Breast epithelium (tissue), 3 donors: ENCODE measurements around the gene JCHAIN.

ENCODE experiments used
- CTCF ChIP-seq, 3 donors: fragments of 450-650 bp; IDR thresholded peaks; one replicate each; pipeline ENCODE4 v1.5.1; 2016 to 2017; ENCODE audit warnings: antibody characterized with exemption in 3 of 3, mild to moderate bottlenecking in 3 of 3, moderate library complexity in 3 of 3
- POLR2A ChIP-seq: fragments of 450-650 bp; IDR thresholded peaks from one replicate; pipeline ENCODE4 v1.6.1; 2016; ENCODE audit warnings: antibody characterized with exemption, mild to moderate bottlenecking, moderate library complexity
- POLR2AphosphoS5 ChIP-seq, 3 donors: sonication (generic); formaldehyde crosslinking; IDR thresholded peaks; one replicate each; pipeline ENCODE4 v1.6.1; 2017; ENCODE audit warnings: antibody characterized with exemption in 3 of 3

GRCh38 chr4:70687821-70688794 lies 21.8 kb upstream of the JCHAIN start, which contains the start of gene UTP3:
- TF ChIP-seq CTCF (IDR thresholded peaks at IDR 0.05) (peak; percentile 71 to 91 (median 91)), POLR2A (no peak), POLR2AphosphoS5 (IDR thresholded peaks at IDR 0.05) (peak; percentile 83 to 97 (median 89))
